Measurements from ENCODE around the gene NKAP.
A peak's percentile ranks its signal among the peaks of the same experiment; 100 is the strongest.
"Not testable (repeated sequence)": the region's sequence is repeated elsewhere in the genome, so short reads cannot be mapped to it uniquely, and the experiment has no call there.

The NKAP gene

GRCh38 chrX:119899125-119899524 is 44.4 kb downstream of the NKAP start:
- Mint-ChIP-seq H3K27me3 (ENCODE audit: low read depth) (no peaks in the 10 kb centered on the region), H3K4me3 (no peak overlapping the region), H3K9me3 (no peaks in the 10 kb centered on the region), H3K4me1 (ENCODE audit: low read depth) (peaks cover 4% of the 10 kb centered on the region), H3K36me3 (ENCODE audit: low read depth) (no peaks in the 10 kb centered on the region), H3K27ac (no peak overlapping the region)
- DNase-seq (ENCODE audit: low spot score), result no peak

- Mint-ChIP-seq H3K9me3 (no peaks in the 10 kb centered on the region), H3K4me3 (no peak within 1 kb of the TSS), H3K4me1 (ENCODE audit: low read depth) (peaks cover 3% of the 10 kb centered on the region), H3K27me3 (ENCODE audit: low read depth) (no peaks in the 10 kb centered on the region), H3K36me3 (ENCODE audit: low read depth) (no peaks in the 10 kb centered on the region), H3K27ac (no peak within 1 kb of the TSS)
- no peak for DNase-seq (ENCODE audit: low spot score)
These were observed 47.7 kb downstream of the NKAP start, which contains the start of gene AKAP14 for GRCh38 chrX:119895843-119896326. Gene AKAP14, plus strand, starts transcription at chrX:119895893. Its CDS starts 7,331 bp downstream, at chrX:119903224.

GRCh38 chrX:119891961-119892692 is 51.4 kb downstream of the NKAP start:
- not testable (repeated sequence) for H3K4me3 Mint-ChIP-seq; H3K4me1 Mint-ChIP-seq (ENCODE audit: low read depth); H3K27me3 Mint-ChIP-seq (ENCODE audit: low read depth); H3K27ac Mint-ChIP-seq; H3K9me3 Mint-ChIP-seq; DNase-seq (ENCODE audit: low spot score); H3K36me3 Mint-ChIP-seq (ENCODE audit: low read depth)

GRCh38 chrX:119890626-119891025 is 52.9 kb downstream of the NKAP start:
- not testable (repeated sequence) for H3K4me1 Mint-ChIP-seq (ENCODE audit: low read depth); H3K36me3 Mint-ChIP-seq (ENCODE audit: low read depth); H3K4me3 Mint-ChIP-seq; DNase-seq (ENCODE audit: low spot score); H3K27ac Mint-ChIP-seq; H3K27me3 Mint-ChIP-seq (ENCODE audit: low read depth); H3K9me3 Mint-ChIP-seq

- no peaks in the 10 kb centered on the region for H3K9me3 Mint-ChIP-seq
- no peaks in the 10 kb centered on the region for H3K27me3 Mint-ChIP-seq (ENCODE audit: low read depth)
- no peaks in the 10 kb centered on the region for H3K36me3 Mint-ChIP-seq (ENCODE audit: low read depth)
- peaks cover 6% of the 10 kb centered on the region for H3K4me1 Mint-ChIP-seq (ENCODE audit: low read depth)
- peak; percentile 57 for DNase-seq (ENCODE audit: low spot score)
- H3K27ac Mint-ChIP-seq, result no peak overlapping the region
- H3K4me3 Mint-ChIP-seq, result peak overlapping the region; percentile 29
These were observed 55.7 kb downstream of the NKAP start for GRCh38 chrX:119887721-119888425.

GRCh38 chrX:119885554-119886428 is 57.8 kb downstream of the NKAP start:
- peaks cover 6% of the 10 kb centered on the region for H3K4me1 Mint-ChIP-seq (ENCODE audit: low read depth)
- no peaks in the 10 kb centered on the region for H3K9me3 Mint-ChIP-seq
- DNase-seq (ENCODE audit: low spot score), result no peak
- H3K4me3 Mint-ChIP-seq, result peak overlapping the region; percentile 29
- no peaks in the 10 kb centered on the region for H3K27me3 Mint-ChIP-seq (ENCODE audit: low read depth)
- no peaks in the 10 kb centered on the region for H3K36me3 Mint-ChIP-seq (ENCODE audit: low read depth)
- no peak overlapping the region for H3K27ac Mint-ChIP-seq

- no peak overlapping the region for H3K27ac Mint-ChIP-seq
- H3K9me3 Mint-ChIP-seq, result no peaks in the 10 kb centered on the region
- peaks cover 12% of the 10 kb centered on the region for H3K36me3 Mint-ChIP-seq (ENCODE audit: low read depth)
- peak; percentile 14 for DNase-seq (ENCODE audit: low spot score)
- H3K4me1 Mint-ChIP-seq (ENCODE audit: low read depth), result peaks cover 10% of the 10 kb centered on the region
- no peaks in the 10 kb centered on the region for H3K27me3 Mint-ChIP-seq (ENCODE audit: low read depth)
- no peak overlapping the region for H3K4me3 Mint-ChIP-seq
These were observed 62.8 kb downstream of the NKAP start for GRCh38 chrX:119880552-119881437.

- H3K27me3 Mint-ChIP-seq (ENCODE audit: low read depth), result no peaks in the 10 kb centered on the region
- H3K9me3 Mint-ChIP-seq, result no peaks in the 10 kb centered on the region
- DNase-seq (ENCODE audit: low spot score), result no peak
- no peak overlapping the region for H3K27ac Mint-ChIP-seq
- peaks cover 12% of the 10 kb centered on the region for H3K36me3 Mint-ChIP-seq (ENCODE audit: low read depth)
- H3K4me1 Mint-ChIP-seq (ENCODE audit: low read depth), result peaks cover 10% of the 10 kb centered on the region
- no peak overlapping the region for H3K4me3 Mint-ChIP-seq
These were observed 63.5 kb downstream of the NKAP start for GRCh38 chrX:119880076-119880475.

GRCh38 chrX:119878740-119879139 is 64.8 kb downstream of the NKAP start:
- Mint-ChIP-seq H3K4me3 (no peak overlapping the region), H3K27me3 (ENCODE audit: low read depth) (no peaks in the 10 kb centered on the region), H3K36me3 (ENCODE audit: low read depth) (peaks cover 12% of the 10 kb centered on the region), H3K4me1 (ENCODE audit: low read depth) (peaks cover 10% of the 10 kb centered on the region), H3K27ac (no peak overlapping the region), H3K9me3 (no peaks in the 10 kb centered on the region)
- no peak for DNase-seq (ENCODE audit: low spot score)

- H3K4me1 Mint-ChIP-seq (ENCODE audit: low read depth), result peaks cover 8% of the 10 kb centered on the region
- H3K27me3 Mint-ChIP-seq (ENCODE audit: low read depth), result no peaks in the 10 kb centered on the region
- peak; percentile 86 for DNase-seq (ENCODE audit: low spot score)
- H3K36me3 Mint-ChIP-seq (ENCODE audit: low read depth), result peaks cover 22% of the 10 kb centered on the region
- peak within 1 kb of the TSS; percentile 94 for H3K4me3 Mint-ChIP-seq
- H3K27ac Mint-ChIP-seq, result peak within 1 kb of the TSS; percentile 99
- H3K9me3 Mint-ChIP-seq, result no peaks in the 10 kb centered on the region
These were observed 71.8 kb downstream of the NKAP start, which contains the start of the genes NDUFA1 and RNF113A for GRCh38 chrX:119871599-119872395. Gene NDUFA1, plus strand, starts transcription at chrX:119871832. Its CDS starts 80 bp downstream, at chrX:119871912. Gene RNF113A, minus strand, starts transcription at chrX:119871733. Its CDS starts 120 bp downstream, at chrX:119871613.

- Mint-ChIP-seq H3K27me3 (ENCODE audit: low read depth) (no peaks in the 10 kb centered on the region), H3K9me3 (no peaks in the 10 kb centered on the region)
These were observed 72.3 kb downstream of the NKAP start for GRCh38 chrX:119871245-119871598.

More at GRCh38 chrX:119871245-119871598, 72.3 kb downstream of the NKAP start:
- peaks cover 8% of the 10 kb centered on the region for H3K4me1 Mint-ChIP-seq (ENCODE audit: low read depth)
- peak overlapping the region; percentile 94 for H3K4me3 Mint-ChIP-seq
- H3K27ac Mint-ChIP-seq, result peak overlapping the region; percentile 99
- DNase-seq (ENCODE audit: low spot score), result no peak
- peaks cover 21% of the 10 kb centered on the region for H3K36me3 Mint-ChIP-seq (ENCODE audit: low read depth)

Measured in T-helper 2 cell treated with Interferon-gamma antibody and Interleukin-4, amounts not matched to agents 5 μg/mL and 100 μg/mL, for 36 hours (primary cell).